Nephron progenitor cell (in vitro differentiated cells): Measurements from ENCODE around the gene POP5.

Experiments used
- DNase-seq: peaks from one replicate; pipeline ENCODE4 v3.0.0; 2021
- H3K27ac Mint-ChIP-seq: 2 replicates; pipeline ENCODE4 v1.8.0; 2021; ENCODE audit warnings: mild to moderate bottlenecking, moderate library complexity, mixed read lengths
- H3K27me3 Mint-ChIP-seq: 2 replicates; pipeline ENCODE4 v1.8.0; 2021; ENCODE audit warnings: mild to moderate bottlenecking, low read depth, mixed read lengths; ENCODE audit not compliant: poor library complexity
- H3K36me3 Mint-ChIP-seq: 2 replicates; pipeline ENCODE4 v1.8.0; 2021; ENCODE audit warnings: low read depth, mixed read lengths
- H3K4me1 Mint-ChIP-seq: 2 replicates; pipeline ENCODE4 v1.8.0; 2021; ENCODE audit warnings: mixed read lengths
- H3K4me3 Mint-ChIP-seq: 2 replicates; pipeline ENCODE4 v1.8.0; 2021; ENCODE audit warnings: mild to moderate bottlenecking, moderate library complexity, mixed read lengths
- H3K9me3 Mint-ChIP-seq: 2 replicates; pipeline ENCODE4 v1.8.0; 2021; ENCODE audit warnings: mild to moderate bottlenecking, moderate library complexity, mixed read lengths
- CTCF ChIP-seq: fragments of 200-600 bp; sonication (generic); IDR thresholded peaks from 2 replicates; pipeline ENCODE4 v1.5.0; 2021; ENCODE audit warnings: antibody characterized with exemption

The POP5 gene

GRCh38 chr12:120544691-120545090 lies 36.5 kb downstream of the POP5 start:
- Mint-ChIP-seq H3K4me1 (peaks cover 4% of the 10 kb centered on the region), H3K27ac (no peak overlapping the region), H3K27me3 (no peaks in the 10 kb centered on the region), H3K9me3 (no peaks in the 10 kb centered on the region), H3K4me3 (no peak overlapping the region), H3K36me3 (peaks cover 45% of the 10 kb centered on the region)
- DNase-seq = no peak
- TF ChIP-seq CTCF = no peak

DNA sequence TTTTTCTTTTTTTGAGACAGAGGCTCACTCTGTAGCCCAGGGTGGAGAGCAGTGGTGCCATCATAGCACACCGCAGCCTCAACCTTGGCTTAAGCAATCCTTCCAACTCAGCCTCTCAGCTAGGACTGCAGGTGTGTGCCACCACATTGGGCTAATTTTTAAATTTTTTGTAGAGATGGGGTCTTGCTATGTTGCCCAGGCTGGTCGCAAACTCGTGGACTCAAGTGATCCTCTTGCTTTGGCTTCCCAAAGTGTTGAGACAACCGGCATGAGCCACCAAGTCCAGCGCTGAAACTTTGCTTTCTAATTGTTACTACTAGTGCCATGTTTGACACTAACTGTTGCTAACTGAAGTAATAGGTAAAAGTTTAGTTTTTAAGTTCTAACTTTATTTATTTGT lies 39.0 kb downstream of the POP5 start:
- H3K4me1 Mint-ChIP-seq = peaks cover 24% of the 10 kb centered on the region
- no peaks in the 10 kb centered on the region for H3K27me3 Mint-ChIP-seq
- no peak for TF ChIP-seq CTCF
- no peak overlapping the region for H3K27ac Mint-ChIP-seq
- no peak for DNase-seq
- H3K9me3 Mint-ChIP-seq = no peaks in the 10 kb centered on the region
- peaks cover 64% of the 10 kb centered on the region for H3K36me3 Mint-ChIP-seq
- no peak overlapping the region for H3K4me3 Mint-ChIP-seq

DNA sequence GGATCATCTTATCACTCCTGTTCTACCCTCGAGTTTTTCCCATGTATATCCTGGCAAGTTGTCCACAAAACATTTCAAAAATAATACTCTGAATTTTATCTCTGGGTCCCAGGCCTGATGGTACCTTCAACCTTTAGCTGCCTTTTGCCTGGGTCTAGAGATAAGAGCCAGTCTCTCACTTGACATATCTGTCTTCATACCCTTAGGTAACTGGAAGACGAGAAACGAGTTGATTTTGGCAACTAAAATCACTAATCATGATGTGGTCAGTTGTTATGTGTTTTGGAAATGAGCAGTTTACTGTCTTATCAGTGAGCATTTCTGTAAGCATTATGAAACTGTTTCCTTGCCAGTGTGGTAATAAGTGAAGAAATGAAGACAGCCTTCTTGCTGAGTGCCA lies 40.8 kb downstream of the POP5 start:
- H3K27ac Mint-ChIP-seq = peak overlapping the region; percentile 55
- no peak overlapping the region for H3K4me3 Mint-ChIP-seq
- H3K9me3 Mint-ChIP-seq = no peaks in the 10 kb centered on the region
- TF ChIP-seq CTCF = no peak
- H3K4me1 Mint-ChIP-seq = peaks cover 36% of the 10 kb centered on the region
- H3K36me3 Mint-ChIP-seq = peaks cover 72% of the 10 kb centered on the region
- no peaks in the 10 kb centered on the region for H3K27me3 Mint-ChIP-seq
- no peak for DNase-seq

- no peaks in the 10 kb centered on the region for H3K9me3 Mint-ChIP-seq
- no peak overlapping the region for H3K27ac Mint-ChIP-seq
- peaks cover 72% of the 10 kb centered on the region for H3K36me3 Mint-ChIP-seq
- DNase-seq = no peak
- H3K4me1 Mint-ChIP-seq = peaks cover 41% of the 10 kb centered on the region
- H3K4me3 Mint-ChIP-seq = no peak overlapping the region
- no peaks in the 10 kb centered on the region for H3K27me3 Mint-ChIP-seq
- TF ChIP-seq CTCF = no peak
These were observed 41.9 kb downstream of the POP5 start for GRCh38 chr12:120539303-120539702.

DNA sequence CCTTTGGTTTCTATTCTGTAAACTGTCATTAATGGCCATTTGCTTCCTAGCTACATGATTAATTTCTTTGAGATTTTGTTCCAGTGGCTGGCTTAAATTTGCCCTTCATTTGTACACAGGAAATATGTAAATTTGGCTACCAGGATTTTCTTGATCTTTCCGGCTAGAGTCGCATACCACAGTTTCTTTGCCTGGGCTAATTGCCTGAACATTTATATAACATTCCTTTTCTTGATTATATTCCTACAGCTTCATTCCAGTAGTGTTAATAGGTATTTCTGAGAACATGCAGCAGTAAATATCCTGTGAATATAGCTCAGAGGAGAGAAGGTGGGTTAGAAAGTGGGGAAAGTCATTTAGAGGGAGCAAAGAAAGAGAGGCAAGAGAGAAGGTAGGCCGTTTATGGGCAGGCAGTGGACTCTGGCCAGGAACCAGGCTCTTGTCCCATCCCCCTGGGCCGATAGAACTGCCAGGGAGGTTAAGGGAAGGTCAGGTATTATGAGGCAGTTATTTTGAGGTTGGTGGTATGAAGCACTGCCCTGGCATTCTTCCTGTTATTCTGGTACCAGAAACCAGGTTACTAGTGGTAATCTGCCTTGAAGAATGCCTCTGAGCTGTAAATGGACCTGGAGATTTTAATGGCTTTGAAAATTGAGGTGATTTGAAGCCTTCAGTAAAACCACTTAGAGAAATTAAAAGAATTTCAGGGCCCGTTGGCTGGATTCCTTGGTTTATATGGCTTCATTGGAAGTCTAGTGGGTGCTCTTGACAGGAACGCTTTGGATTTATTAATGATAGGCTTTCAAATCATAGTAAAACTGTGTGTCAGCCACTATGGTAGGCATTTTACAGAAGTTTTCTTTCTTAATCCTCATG lies 42.7 kb downstream of the POP5 start:
- peak overlapping the region; percentile 71 for H3K27ac Mint-ChIP-seq
- peaks cover 64% of the 10 kb centered on the region for H3K36me3 Mint-ChIP-seq
- no peak for TF ChIP-seq CTCF
- H3K9me3 Mint-ChIP-seq = no peaks in the 10 kb centered on the region
- no peaks in the 10 kb centered on the region for H3K27me3 Mint-ChIP-seq
- H3K4me3 Mint-ChIP-seq = no peak overlapping the region
- DNase-seq = no peak
- peaks cover 41% of the 10 kb centered on the region for H3K4me1 Mint-ChIP-seq

GRCh38 chr12:120537856-120538220 lies 43.4 kb downstream of the POP5 start:
- DNase-seq = no peak
- no peak for TF ChIP-seq CTCF
- H3K9me3 Mint-ChIP-seq = no peaks in the 10 kb centered on the region
- H3K27me3 Mint-ChIP-seq = no peaks in the 10 kb centered on the region
- H3K27ac Mint-ChIP-seq = peak overlapping the region; percentile 39
- H3K4me3 Mint-ChIP-seq = peak overlapping the region; percentile 13
- peaks cover 58% of the 10 kb centered on the region for H3K36me3 Mint-ChIP-seq
- peaks cover 41% of the 10 kb centered on the region for H3K4me1 Mint-ChIP-seq
